Measurements from ENCODE around the gene SATB2.

DNA sequence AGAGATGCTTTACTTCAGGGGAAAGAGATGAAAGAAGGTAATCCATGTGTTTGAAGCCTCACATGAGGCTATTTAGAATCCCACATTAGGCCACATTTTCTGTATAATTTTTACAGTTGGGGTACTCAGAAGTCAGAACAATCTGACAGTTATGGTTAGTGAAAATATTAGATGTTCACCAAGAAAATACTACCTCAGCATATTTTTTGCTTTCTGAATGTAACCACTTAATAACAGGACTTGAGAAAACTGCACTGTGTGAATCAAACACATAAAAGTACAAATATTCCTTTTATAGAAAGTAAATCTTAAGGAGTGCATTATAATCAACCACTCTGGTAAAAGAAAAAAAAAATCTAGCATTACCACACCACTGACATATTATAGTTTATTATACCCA, 169.3 kb downstream of the SATB2 start:
- TF ChIP-seq, protein P1, sequence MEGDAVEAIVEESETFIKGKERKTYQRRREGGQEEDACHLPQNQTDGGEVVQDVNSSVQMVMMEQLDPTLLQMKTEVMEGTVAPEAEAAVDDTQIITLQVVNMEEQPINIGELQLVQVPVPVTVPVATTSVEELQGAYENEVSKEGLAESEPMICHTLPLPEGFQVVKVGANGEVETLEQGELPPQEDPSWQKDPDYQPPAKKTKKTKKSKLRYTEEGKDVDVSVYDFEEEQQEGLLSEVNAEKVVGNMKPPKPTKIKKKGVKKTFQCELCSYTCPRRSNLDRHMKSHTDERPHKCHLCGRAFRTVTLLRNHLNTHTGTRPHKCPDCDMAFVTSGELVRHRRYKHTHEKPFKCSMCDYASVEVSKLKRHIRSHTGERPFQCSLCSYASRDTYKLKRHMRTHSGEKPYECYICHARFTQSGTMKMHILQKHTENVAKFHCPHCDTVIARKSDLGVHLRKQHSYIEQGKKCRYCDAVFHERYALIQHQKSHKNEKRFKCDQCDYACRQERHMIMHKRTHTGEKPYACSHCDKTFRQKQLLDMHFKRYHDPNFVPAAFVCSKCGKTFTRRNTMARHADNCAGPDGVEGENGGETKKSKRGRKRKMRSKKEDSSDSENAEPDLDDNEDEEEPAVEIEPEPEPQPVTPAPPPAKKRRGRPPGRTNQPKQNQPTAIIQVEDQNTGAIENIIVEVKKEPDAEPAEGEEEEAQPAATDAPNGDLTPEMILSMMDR (IDR thresholded peaks at IDR 0.05; ENCODE audit: borderline replicate concordance, extremely low read depth, low read length, poor library complexity, severe bottlenecking), result no peak
- TF ChIP-seq EZH2 (IDR thresholded peaks at IDR 0.05; ENCODE audit: borderline replicate concordance, low read depth, low read length, severe bottlenecking), result no peak
